Measurements from ENCODE around the gene PSMC3.

The PSMC3 gene

DNA sequence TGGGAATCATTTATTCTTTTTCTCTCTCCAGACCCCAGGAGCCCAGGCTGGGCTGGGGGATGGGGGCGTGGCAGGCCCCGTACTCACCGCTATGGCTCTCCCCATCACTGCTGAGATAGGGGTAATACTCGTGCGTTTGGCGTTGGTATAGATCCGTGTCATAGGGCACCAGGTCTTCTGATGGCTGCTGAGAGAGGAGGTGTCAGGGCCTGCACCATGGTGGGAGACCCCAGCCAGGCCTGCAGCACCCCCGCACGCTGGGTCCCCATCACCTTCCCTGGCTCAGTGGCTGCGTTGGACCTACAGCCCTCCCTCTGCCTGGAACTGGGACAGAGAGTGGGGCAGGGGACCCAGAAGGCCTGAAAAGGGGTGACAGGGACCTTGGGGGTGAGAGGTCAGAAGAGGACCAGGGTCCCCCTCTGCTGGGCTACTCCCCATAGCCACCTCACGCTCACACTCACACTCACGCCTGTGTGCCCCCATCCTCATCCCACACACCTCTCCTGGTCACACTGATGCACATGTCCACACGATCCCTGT lies 50.6 kb downstream of the PSMC3 start:
- no peak for DNase-seq (ENCODE audit: low read depth)

DNA sequence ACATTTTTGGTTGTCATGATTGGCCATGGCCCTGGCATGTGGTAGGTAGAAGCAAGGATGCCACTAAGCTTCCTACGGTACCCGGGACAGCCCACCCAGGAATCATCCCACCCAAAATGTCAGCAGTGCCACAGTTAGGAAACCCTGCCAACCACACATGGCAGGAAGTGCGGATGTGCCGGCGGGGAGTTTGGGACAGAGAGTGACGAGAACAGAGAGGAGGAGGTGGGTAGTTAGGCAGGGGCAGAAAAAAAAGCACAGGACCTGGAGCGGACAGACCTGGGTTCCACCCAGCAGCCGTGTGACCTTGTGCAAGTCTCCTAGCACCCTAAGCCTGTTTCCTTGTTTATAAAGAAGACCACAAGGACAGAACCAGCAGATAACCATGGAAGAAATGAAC lies 51.2 kb downstream of the PSMC3 start:
- no peak for DNase-seq (ENCODE audit: low read depth)

DNA sequence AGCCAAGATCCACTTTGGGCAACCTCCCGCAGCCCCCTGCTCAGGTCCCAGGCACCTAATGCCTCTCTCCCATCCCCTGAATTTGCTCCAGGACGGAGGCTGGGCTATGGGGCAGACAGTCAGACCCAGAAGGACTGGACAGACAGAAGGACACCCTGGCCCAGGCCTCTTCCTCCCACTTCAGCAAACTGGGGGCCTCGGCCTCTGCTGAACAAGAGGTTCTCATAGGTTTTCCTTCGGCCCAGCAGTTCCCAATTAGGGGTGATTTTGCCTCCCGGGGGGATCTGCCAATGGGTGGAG lies 51.6 kb downstream of the PSMC3 start:
- no peak for DNase-seq (ENCODE audit: low read depth)

DNA sequence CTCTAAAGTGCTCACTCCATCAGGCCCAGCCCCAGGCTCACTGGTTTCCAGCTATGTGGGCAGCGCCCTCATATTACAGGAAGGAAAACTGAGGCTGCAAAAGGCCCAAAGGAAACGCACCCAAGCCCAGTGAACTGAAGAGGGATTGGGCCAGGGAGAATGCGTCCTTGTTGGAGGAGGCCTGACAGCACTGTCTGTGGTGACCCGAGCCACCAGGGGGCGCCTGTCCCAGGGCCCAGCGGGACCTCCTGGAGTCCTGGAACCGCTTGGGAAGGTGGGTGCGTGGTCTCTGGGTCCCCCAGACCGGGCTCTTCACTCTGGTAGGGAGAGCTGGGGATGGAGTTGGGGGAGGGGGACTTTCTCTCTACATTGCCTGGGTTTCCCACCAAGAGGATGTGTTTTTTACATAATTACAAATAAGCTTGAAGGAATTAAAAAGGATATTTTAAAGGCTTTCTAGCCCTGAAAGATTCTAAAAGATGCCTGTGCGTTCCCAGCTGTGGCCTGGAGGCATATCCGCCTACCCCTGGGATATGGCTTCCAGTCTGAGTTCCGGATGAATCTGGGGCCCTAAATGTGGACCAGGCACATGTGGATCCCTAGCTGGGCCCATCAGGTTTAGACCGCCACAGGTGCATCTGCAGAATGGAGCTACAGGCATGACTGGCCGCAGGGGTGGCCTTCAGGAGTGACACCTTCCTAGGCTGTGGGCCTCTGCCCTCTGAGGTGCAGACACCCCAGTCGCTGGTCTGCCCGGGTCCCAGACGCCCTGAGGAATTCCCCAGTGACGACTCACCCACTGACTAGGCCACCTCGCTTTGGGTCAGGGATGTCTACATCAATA lies 52.1 kb downstream of the PSMC3 start:
- peak; percentile 51 for DNase-seq (ENCODE audit: low read depth)

DNA sequence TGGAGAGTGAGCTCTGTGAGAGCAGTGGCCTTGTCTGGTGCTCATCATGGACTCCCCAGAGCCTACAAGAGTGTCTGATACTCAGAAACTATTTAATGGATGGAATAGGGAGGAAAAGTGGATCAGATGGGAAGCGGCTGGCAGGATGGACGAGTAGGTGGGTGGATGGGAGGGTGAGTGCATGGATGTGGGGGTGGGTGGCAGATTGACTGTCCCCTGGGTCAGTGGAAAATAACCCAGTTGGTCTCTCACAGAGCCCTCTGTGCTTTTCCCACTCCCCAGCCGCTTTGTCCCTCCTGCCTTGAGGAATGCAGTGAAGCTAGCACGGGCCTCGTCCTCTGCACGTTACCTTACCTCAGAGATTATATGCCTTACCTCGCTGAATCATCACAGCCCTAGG lies 53.8 kb downstream of the PSMC3 start:
- DNase-seq (ENCODE audit: low read depth): no peak

DNA sequence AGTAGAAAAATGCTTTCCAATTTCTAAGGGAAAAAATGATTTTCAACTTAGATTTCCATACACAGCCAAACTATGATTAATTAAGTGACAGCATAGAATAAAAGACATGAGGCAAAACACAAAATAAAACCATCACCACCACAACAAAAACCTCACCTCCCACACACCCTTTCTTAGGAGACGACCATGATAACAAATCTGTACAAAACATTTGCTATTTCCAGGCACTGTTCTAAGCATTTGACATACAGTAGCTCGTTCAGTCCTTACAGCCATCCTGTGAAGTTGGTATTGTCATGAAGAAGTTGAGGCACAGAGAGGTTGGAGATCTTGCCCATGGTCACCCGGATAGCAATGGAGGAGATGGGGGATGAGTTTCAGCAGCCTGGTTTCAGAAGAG lies 56.6 kb downstream of the PSMC3 start:
- DNase-seq (ENCODE audit: low read depth): no peak

Data from HS-27A (cell line).